CD4-positive, alpha-beta memory T cell (primary cell): ENCODE data around the gene OR10H1. TPM values are rescaled to one million over a fixed set of nuclear protein-coding genes. Genes with fewer than 3 reads are reported as not detected.

Experiments
- polyA plus RNA-seq, 2 donors: library from polyadenylated mRNA; unstranded; fragments of 300-500 nt; fragmentation: Illumina TruSeq; gene quantifications; one replicate each; pipeline ENCODE4 v1.2.3, GENCODE V29; 2021
- total RNA-seq, 2 experiments: library from RNA; stranded (reverse); gene quantifications; one replicate each; pipeline ENCODE4 v1.2.3, GENCODE V29; 2021

The OR10H1 gene
- total and polyA plus RNA-seq, 4 experiments from 2014 or later: not detected

Other genes starting within 250 kb of the OR10H1 start
- not detected for gene CYP4F8, start 200.4 kb downstream of the OR10H1 start, total RNA-seq
- not detected for gene CYP4F8, start 200.4 kb downstream of the OR10H1 start, polyA plus RNA-seq
- not detected for gene CYP4F3, start 174.8 kb downstream of the OR10H1 start, total RNA-seq
- gene CYP4F3, start 174.8 kb downstream of the OR10H1 start, polyA plus RNA-seq: not detected
- 1 to 10 TPM; 3.7 to 5.2 TPM for gene CYP4F12, start 142.6 kb downstream of the OR10H1 start, total RNA-seq
- under 1 TPM; 0.22 to 0.68 TPM for gene CYP4F12, start 142.6 kb downstream of the OR10H1 start, polyA plus RNA-seq
- gene OR10H2, start 87.6 kb downstream of the OR10H1 start, total RNA-seq: not detected
- gene OR10H2, start 87.6 kb downstream of the OR10H1 start, polyA plus RNA-seq: not detected
- gene OR10H3, start 77.7 kb downstream of the OR10H1 start, total RNA-seq: not detected
- not detected for gene OR10H3, start 77.7 kb downstream of the OR10H1 start, polyA plus RNA-seq
- gene OR10H5, start 28.0 kb downstream of the OR10H1 start, total RNA-seq: not detected
- not detected for gene OR10H5, start 28.0 kb downstream of the OR10H1 start, polyA plus RNA-seq
- not detected for gene CYP4F2, start 82.4 kb upstream of the OR10H1 start, total RNA-seq
- gene CYP4F2, start 82.4 kb upstream of the OR10H1 start, polyA plus RNA-seq: not detected
- not detected for gene CYP4F11, start 118.9 kb upstream of the OR10H1 start, total RNA-seq
- not detected for gene CYP4F11, start 118.9 kb upstream of the OR10H1 start, polyA plus RNA-seq
- not detected for gene OR10H4, start 133.3 kb upstream of the OR10H1 start, total RNA-seq
- gene OR10H4, start 133.3 kb upstream of the OR10H1 start, polyA plus RNA-seq: not detected